PC-3 (cell line): Measurements from ENCODE around the gene CDH16.

Experiments used
- CTCF ChIP-seq: fragments of 300-600 bp; sonication (generic); conservative IDR thresholded peaks from 2 replicates; pipeline ENCODE4 v1.5.1; 2017; ENCODE audit warnings: antibody characterized with exemption, low read depth, mild to moderate bottlenecking, low read length
- EZH2 ChIP-seq: fragments of 300-600 bp; sonication (generic); IDR thresholded peaks from one replicate; pipeline ENCODE4 v1.6.1; 2017; ENCODE audit warnings: antibody characterized with exemption, mild to moderate bottlenecking, low read length; ENCODE audit not compliant: unreplicated experiment
- EZH2phosphoT487 ChIP-seq: fragments of 300-600 bp; sonication (generic); IDR thresholded peaks from 2 replicates; pipeline ENCODE4 v1.6.1; 2018; ENCODE audit warnings: mild to moderate bottlenecking, antibody characterized with exemption, low read length, borderline replicate concordance

- TF ChIP-seq CTCF, result no peak
- TF ChIP-seq EZH2, result no peak
- no peak for TF ChIP-seq EZH2phosphoT487
Measured at GRCh38 chr16:66946541-66946940, 27.9 kb upstream of the CDH16 start.
